GM21423 (cell line): ENCODE data around the gene MGAT4B.
"Not testable (repeated sequence)": the region's sequence is repeated elsewhere in the genome, so short reads cannot be mapped to it uniquely, and the experiment has no call there.

Experiments
- ATAC-seq: cut with Tn5 transposase; IDR thresholded peaks from one replicate; pipeline ENCODE4 v1.9.1; 2021; ENCODE audit warnings: mild to moderate bottlenecking, moderate library complexity; ENCODE audit not compliant: unreplicated experiment

The MGAT4B gene

DNA sequence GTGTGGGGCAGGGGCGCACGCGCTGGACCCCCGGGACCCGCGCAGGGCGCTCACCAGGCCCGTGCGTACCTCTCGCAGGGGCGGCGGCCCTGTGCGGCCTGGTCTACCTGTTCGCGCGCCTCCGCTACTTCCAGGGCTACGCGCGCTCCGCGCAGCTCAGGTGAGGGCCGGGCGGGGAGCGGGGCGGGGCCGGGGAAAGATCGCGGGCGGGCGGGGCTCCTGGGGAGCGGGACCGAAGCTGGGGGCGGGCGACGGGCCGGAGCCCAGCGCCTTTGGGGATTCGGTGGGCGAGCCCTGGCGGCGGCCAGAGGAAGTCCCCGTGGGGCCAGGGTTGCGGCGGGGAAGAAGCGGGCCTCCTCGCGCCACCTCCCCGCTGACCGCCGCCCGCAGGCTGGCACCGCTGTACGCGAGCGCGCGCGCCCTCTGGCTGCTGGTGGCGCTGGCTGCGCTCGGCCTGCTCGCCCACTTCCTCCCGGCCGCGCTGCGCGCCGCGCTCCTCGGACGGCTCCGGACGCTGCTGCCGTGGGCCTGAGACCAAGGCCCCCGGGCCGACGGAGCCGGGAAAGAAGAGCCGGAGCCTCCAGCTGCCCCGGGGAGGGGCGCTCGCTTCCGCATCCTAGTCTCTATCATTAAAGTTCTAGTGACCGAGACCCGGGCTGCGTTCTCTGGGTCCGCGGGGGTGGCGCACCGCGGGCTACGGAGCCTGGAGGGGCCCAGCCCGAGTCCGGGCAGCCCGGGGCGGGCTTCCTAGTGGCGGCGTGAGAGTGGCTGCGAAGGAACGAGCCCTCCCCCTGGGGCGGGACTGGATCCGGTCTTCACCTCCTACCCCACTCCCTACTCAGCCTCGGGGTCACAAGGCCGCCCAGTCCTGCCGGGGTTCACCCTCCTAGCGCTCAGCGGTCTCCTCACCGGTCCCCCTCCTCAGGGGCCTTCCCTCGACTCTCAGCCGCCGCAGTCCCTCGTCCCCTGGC lies 10.5 kb downstream of the MGAT4B start:
- ATAC-seq = peak; percentile 60

DNA sequence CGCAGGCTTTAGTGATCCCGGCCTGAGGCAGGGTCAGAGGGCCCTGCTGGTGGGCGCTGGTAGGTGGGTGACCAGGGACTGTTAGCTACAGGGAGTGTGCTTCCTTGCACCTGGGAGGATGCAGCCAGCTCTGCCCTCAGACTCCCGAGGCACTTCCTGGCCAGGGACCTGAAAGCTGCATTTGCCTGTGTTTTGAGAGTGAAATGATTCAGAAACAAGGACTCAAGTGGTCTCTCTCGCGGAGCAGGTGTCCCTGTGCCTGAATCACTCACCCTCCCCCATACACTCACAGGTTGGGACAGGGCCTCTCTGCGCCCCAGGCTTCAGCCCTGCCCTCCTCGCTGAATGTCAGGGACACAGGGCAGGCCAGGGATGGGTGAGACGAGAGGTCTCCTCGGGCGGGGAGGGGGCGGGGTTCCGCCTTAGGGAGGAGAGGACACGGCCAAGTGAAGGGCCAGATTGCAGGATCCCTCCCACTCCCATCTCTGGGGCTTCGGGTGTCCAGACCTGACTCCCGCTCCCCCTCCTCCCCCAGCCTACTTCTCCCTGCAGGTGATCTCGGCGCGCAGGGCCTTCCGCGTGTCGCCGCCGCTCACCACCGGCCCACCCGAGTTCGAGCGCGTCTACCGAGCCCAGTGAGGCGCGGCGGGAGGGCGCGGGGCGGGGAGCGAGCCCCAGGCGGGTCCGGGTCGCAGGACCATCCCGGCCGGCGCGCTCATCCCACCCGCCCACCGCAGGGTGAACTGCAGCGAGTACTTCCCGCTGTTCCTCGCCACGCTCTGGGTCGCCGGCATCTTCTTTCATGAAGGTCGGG lies 11.4 kb downstream of the MGAT4B start:
- no peak for ATAC-seq

DNA sequence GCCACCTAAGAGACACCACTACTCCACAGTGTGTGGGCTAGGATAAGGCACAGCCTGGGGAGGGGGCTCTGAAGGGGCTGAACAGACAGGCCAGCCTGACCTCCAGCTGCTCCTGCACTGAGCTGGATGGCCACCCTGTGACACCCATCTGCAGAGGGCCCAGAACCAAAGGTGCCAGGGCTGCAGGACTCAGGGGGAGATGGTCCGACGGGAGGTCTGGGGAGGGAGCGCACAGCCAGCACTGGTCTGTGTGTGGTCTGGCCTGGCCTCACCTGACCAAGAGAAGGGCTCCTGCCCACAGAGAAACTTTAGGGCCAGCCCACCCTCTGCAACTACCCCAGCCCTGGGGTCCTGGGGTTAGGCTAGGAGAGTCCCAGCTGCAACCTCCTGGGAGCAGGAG lies 12.1 kb downstream of the MGAT4B start:
- no peak for ATAC-seq

DNA sequence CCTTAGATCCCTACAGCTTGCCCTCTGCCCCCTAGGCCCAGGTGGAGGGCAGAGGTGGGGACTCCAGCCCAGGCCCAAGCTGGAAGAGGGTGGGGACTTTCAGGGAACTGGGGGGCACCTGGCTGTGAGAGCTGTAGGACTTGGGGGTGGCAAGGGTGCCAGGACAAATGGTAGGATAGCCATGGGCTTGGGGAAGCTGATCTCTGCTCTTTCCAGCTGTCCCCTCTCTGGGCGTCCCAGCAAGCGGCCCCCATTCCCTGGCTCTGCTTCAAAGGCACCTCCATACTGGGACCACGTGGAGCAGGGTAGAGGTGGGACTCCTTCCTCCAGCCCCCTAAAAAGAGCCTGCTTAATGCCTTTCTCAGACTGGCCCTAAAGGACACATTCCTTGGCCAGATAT lies 12.5 kb downstream of the MGAT4B start:
- ATAC-seq = no peak

DNA sequence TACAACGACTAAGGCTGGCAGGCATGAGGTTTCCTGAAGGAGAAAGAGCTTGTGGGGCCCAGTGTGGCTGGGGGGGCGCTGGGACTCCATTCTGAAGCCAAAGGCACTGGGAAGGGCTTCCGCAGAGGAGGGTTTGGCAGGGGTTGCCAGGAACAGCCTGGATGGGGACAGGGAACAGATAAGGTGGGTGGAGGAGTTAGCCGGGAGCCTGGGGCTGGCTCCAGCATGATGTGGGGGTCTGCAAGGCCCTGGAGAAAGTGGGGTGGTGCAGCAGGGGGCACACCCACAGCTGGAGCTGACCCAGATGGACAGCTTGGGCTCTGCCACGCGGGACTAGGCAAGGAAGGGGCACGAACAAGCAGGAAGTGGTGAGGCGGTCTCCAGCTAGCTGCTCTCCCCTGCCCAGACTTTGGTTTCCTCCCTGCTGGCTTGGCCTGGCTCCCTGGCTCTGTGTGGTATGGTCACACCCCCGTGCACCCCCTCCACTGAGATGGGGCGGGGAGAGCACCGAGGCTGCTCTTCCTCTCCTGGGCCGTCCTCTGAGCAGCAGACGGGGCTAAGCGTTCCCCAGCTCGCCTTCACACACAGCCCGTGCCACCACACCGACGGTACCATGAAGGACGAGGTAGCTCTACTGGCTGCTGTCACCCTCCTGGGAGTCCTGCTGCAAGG lies 13.1 kb downstream of the MGAT4B start, which contains the start of gene LTC4S:
Gene LTC4S, plus strand, starts transcription at position 519 of the 672 bp plus-strand sequence. Its CDS starts 95 bp downstream, at position 614.
- peak; percentile 36 for ATAC-seq

DNA sequence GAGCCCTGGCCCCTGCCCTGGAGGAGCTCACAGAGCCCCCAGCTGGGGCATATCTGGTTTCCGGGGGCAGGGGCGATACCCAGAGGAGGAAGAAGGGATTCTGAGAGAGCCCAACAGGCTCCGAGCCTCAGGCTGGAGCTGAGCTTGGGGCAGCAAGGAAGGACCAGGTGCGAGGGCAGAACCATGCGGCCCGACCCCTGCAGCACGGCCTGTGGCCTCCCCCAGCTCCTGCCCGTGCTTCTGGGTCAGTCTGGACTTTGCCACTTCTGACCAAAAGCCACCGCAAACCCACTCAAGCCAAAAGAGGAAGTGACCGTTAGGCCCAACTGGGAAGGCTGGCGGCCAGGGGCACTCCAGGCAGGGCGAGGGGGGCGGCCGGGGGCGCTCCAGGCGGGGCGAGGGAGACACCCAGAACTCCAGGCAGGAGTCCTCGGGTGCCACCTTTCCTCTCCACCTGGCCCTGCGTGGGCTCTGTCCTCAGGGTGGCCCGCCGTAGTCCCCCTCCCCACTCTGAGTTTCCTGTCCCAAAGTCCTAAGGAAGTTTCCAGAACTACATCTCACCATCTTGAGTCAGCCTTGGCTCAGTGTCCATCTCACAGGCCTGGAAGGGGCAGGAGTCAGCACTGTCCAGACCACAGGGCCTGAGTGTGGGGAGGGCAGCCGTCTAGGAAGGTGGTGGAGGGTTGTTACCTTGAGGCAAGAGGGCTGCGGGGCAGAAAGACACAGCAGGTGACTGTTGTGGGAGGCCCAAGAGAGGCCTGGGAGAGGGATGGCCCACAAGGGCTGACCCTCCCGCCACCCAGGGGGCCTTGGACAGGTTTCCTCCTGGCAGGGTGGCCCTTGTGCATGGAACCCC lies 13.8 kb downstream of the MGAT4B start:
- no peak for ATAC-seq

DNA sequence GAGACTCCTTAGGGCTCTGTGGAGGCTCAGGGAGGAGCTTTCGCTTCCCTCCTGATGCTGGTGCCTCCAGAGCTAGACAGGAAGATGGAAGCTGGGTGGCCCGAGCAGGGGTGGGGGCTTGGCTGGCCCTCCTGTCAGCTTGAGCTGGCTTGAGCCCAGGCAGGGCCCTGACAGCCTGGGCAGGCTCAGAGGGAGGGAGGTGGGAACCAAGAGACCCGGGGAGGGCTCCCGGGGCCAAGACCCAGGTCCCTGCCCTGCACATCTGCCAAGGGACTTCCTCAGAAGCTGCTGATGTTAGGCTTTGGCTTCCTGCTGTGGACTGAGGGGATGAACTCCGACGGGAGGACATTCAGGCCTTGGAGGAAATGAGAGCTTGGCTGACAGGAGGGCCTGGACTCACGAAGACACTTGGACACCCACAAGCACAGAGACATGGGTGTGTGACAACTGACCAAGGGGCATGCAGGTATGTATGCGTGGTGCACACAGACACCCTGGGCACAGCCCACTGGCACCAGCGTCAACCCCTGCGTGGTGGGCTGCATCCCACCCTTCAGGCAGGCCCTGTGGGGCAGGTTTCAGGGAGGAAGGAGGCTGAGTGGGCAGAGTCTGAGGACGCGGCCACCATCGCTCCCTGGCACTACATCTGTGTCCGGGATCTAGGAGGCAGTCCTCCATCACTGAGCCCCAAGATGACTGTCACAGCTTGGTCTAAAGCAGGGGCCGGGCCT lies 14.6 kb downstream of the MGAT4B start:
- no peak for ATAC-seq

DNA sequence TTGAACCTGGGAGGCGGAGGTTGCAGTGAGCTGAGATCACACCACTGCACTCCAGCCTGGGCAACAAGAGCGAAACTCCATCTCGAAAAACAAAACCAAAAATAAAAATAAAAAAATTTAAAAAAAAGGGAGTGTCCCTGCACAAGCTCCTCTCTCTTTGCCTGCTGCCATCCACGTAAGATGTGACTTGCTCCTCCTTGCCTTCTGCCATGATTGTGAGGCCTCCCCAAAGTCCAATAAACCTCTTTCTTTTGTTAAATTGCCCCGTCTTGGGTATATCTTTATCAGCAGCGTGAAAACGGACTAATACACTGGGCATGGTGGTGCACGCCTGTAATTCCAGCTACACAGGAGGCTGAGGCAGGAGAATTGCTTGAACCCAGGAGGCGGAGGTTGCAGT lies 17.4 kb downstream of the MGAT4B start:
- not testable (repeated sequence) for ATAC-seq

DNA sequence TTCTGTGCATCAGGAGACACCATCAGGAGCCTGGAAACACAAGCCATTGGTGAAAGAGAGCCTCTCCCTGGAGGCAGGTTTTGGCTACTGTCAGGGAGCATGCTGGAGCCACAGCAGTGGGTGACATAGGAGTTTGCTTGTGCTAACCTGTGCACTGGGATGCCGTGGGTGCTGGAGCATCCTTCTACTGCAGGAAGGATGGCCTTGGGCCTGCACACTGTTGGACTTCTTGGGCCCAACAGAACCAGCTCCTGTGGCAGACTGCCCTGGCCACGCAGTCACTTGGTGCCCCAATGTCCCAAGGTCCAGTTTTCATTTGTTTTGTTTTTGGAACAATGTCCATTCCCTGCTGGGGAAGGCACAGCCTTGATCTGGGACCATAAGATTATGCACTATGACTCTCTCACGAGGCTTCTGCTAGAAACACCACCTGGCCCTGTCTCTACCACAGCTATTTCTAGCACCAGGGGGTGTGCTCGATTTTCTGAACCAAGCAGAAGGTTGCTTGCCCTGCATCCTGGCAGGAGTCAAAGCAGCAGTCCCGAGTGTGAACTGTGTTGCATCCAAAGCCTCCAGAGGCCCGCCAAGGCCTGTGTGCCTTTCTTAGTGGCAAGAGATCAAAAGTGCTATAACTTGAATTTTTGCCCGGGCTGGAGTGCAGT lies 18.3 kb downstream of the MGAT4B start:
- no peak for ATAC-seq

DNA sequence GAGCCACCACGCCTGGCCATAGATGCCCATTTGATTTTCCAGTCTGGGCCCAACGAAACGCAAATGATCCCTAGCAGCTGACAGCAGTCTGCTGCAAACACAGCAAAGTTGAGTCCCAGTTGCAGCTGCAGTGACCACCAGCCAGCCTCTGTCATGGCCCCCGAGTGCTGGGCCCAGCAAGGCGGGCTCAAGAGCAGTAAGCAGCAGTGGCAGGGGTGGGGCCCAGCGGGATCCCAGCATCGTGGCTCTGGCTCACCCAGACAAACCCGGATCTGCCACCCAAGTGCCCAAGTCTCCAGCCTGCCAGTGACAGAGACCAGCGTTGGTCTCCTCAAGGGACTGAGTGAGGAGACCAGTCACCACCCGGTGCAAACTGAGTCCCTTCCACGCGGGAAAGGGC lies 19.8 kb downstream of the MGAT4B start:
- ATAC-seq = no peak

DNA sequence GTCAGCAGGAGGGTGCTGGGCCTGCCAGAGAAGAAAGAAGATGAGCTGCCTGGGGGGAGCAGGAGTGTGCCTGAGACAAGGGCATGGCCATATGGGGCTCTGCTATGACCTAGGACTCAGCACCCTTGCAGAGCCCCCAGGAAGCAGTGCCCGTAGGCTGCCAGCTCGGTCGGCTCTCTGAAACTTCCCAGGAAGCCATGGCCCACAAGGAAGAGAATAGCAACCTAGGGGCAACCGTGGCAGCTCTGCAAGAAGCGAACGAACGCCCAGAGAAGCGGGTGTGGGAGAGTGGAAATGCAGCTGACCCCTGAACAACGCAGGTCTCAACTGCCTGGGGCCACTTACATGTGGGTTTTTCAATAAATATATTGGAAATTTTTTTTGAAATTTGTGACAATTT lies 23.5 kb downstream of the MGAT4B start:
- ATAC-seq = no peak

DNA sequence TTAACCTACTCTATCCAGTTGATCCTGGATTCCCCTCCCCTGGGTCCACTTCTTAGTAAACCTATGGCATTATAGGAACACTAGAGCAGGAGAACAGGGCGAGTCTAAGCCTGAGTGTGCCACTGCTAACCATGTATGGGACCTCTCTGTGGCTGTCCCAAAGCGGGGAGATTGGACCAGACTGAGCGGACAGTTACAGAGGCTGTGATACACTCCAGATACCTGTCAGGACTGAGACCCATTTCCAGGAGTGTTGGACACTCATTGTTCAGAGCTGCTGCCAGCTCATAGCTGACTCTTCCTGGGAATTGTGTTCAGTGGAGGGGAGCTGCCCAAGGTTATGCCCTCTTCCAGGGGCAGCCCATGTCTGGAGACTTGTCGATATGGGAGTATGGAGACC lies 24.8 kb downstream of the MGAT4B start:
- ATAC-seq = no peak

DNA sequence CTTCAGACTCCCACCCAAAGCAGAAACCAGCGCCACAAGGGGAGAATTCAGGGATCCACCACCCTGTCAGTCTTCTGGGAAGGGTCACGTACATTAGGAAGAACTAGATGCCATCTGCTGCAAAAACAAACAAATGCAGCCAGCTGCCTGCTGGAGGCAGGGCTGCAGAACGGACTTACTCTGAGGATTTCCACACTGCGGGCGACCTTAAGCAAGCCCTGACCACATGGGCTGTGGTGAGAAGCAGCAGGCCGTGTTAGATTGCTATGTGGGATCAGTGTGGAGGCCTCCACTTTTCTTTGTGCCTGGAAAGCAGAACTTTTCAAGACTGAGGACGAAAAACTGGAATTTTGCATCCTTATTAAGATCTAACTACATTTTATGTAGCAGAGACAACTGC lies 26.3 kb downstream of the MGAT4B start:
- ATAC-seq = no peak

DNA sequence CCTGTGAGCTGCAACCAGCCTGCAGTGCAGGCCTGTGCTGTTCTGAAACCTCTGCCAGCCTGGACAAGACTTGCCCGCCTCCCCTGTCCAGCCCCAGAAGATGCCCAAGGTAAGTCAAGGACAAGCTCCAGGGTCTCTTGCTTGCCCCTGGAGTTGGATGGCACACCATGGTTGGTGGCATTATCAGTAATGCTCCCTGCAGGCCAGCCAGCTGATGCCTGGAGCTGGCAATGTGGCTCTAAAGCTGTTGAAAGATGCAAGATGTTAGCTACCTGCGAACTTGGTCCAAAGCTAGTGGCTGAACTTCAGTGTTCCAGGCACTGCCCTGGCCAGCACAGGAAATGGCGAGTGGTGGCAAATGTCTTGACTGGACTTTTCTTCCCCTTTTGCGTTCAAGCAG lies 26.8 kb downstream of the MGAT4B start:
- ATAC-seq = no peak

DNA sequence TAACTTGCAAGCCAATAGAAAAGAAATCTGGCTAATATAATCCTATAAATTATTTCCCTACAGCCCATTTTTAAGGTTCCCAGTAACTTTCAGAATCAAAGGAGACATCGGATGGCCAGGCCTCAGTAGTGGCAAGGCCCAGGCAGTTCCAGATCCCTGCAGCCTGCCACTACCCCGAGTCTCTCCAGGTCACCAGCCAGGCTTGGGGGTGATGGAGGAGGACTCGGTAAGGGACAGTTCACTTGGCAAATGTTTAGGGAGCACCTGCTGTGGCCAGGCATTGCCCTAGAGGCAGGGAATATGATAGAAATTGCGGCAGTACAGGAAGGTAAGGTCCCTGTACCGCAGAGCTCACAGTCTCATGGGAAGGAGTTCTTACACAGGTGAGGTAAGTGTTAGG lies 28.1 kb downstream of the MGAT4B start:
- ATAC-seq = no peak

DNA sequence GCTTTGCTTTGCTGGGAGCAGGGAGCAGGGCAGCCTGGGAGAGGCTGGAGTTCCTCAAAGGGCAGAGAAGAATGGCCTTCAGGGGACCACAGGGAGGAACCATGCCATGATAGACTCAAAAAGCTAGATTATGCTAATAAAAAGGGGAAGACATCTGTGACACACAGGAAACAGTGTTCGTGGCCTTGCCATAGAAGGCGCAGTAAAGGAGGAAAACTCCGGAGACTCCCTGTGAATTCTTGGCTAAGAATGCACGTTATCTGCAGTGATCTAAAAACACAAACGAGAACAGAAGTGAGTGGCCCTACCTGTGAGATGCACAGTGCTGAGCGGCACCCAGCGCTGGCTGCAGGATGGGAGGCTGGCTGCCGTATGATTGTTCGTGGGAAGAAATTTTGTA lies 28.8 kb downstream of the MGAT4B start:
- ATAC-seq = no peak

DNA sequence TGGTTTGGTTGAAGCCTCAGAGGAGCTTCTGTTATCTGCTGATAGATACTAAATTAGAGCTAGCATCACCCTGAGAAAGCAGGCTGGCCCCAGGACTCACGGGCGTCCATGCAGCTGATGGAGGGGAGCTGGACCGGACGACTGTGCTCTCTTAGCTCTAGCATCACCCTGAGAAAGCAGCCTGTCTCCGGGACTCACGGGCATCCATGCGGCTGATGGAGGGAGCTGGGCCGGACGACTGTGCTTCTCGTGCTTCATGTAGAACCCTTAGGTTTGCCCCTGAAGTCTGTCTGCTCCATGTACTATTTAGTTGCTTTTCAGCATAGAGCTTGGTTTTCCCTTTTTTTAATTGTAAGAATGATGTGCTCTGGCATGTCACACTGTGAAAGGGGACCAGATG lies 29.2 kb downstream of the MGAT4B start:
- no peak for ATAC-seq

DNA sequence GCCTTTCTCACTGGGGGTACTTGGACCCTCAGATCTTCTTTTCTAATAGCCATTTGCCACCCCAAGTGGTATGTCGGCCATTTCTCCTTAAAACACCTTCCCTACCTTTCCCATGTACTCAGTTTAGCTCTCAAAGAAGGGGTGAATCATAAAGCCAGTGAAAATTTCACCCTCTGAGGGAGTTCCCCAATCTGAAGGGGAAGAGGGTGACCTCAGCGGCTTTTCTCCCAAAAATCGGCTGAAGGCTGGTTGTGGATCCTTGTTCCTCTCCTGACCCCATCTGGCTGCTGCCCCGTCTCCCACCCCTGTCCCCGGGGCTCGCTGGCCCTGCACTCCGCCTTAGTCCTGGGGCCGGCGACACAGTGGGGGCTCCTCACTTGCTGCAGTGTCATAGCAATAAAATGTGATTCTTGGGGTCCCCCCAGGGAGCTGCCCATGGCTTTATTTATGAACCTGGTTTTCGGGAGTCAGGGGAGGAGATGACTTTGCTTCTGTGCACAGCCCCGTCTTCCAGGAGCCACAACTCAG lies 30.2 kb downstream of the MGAT4B start:
- no peak for ATAC-seq

DNA sequence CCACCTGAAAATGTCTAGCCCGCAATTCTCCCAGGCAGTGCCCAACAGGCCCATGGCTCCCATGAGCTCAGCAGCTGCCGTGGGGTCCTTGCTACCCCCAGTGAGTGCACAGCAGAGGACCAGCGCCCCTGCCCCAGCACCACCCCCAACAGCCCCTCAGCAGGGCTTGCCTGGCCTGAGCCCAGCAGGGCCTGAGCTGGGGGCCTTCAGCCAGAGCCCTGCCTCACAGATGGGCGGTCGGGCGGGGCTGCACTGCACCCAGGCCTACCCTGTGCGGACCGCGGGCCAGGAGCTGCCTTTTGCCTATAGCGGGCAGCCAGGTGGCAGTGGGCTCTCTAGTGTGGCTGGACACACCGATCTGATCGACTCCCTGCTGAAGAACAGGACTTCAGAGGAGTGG lies 32.2 kb downstream of the MGAT4B start:
- no peak for ATAC-seq
